COLO829 (cell line): Measurements from ENCODE around the gene POF1B.

ENCODE experiments used
- DNase-seq: peaks from one replicate; pipeline ENCODE4 v3.0.0; 2012; ENCODE audit warnings: low spot score

The POF1B gene

DNA sequence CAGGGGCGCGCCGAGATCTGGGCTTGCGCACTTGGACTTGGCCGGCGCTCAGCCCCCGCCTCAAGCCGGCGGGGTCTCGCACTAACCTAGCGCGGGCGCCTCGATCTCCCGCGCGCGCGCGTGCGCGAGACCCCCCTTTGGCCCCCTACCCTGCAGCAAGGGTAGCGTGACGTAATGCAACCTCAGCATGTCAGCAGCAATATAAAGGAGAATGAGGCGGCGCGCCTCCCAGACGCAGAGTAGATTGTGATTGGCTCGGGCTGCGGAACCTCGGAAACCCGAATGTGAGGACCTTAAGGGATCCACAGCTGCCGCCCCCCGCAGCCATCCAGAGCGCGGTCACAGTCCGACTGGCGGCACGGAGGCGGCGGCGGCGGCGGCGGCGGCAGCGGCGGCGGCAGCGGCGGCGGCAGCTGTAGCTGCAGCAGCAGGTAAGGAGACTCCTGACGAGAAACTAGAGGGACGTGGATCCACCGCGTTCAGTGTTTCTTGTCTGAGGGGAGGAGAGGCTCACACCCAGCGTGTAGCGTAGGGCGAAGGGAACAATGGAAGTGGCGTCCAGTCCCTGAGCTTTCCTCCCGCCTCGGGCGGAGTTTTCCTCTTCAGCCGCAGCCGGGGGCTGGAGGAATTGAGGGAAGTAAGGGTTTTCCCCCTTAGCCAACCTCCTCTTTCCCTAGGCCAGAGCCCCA is 135.6 kb downstream of the POF1B start, which contains the start of the genes SATL1 and ZNF711:
TSS of gene SATL1 (minus strand) at position 19 of the 689 bp plus-strand sequence. CDS start 134,811 bp downstream, outside the sequence.
TSS of gene ZNF711 (plus strand) at position 231 of the 689 bp plus-strand sequence. CDS start 3,582 bp downstream, outside the sequence.
- DNase-seq, result no peak

DNA sequence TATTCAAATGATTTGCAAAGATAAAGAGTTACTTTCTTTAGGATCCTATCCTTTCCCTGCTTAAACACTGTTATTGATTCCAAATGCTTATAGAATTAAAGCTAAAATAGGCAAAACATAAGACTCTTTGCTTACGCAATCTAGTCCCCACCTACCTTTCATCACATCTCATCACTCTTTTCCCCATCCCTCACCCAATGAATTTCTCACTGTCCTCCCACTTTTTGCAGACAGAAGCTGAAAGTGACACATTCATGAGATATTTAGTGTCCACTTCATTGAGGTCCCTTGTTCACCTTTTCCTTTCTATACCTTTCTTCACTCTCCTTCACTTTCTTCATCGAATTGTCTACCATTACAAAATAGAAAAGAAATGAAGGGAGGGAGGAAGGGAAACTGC is 136.3 kb downstream of the POF1B start:
- no peak for DNase-seq
